PFSK-1 (cell line): ENCODE results near the gene RBP3.

ENCODE experiments used
- FOXP2 ChIP-seq: optimal IDR thresholded peaks from 2 replicates; pipeline ENCODE3; 2011; ENCODE audit warnings: borderline replicate concordance, control low read depth, inconsistent platforms; ENCODE audit not compliant: insufficient read depth; ENCODE audit errors: extremely low read length, extremely low read depth
- POLR2AphosphoS5 ChIP-seq: IDR thresholded peaks from 2 replicates; pipeline ENCODE4 v1.6.1; 2012; ENCODE audit warnings: low read depth, mild to moderate bottlenecking, control low read depth, low read length, moderate library complexity
- SIN3A ChIP-seq: IDR thresholded peaks from 2 replicates; pipeline ENCODE4 v1.6.1; 2012; ENCODE audit warnings: mild to moderate bottlenecking, low read length, moderate library complexity, borderline replicate concordance; ENCODE audit not compliant: insufficient read depth
- TAF1 ChIP-seq: IDR thresholded peaks from 2 replicates; pipeline ENCODE4 v1.6.1; 2012; ENCODE audit warnings: low read length, control low read depth, borderline replicate concordance; ENCODE audit not compliant: insufficient read depth
- TF ChIP-seq, protein P1 (sequence below), 2 experiments: IDR thresholded peaks; 2 replicates each; pipeline versions ENCODE4 v1.6.1 to v1.8.0; 2011 to 2012; ENCODE audit warnings: low read depth in 2 of 2, low read length in 2 of 2, control low read depth in 1 of 2, inconsistent platforms in 1 of 2, mild to moderate bottlenecking in 1 of 2, moderate library complexity in 1 of 2; ENCODE audit not compliant: insufficient read depth in 1 of 2

The RBP3 gene

DNA sequence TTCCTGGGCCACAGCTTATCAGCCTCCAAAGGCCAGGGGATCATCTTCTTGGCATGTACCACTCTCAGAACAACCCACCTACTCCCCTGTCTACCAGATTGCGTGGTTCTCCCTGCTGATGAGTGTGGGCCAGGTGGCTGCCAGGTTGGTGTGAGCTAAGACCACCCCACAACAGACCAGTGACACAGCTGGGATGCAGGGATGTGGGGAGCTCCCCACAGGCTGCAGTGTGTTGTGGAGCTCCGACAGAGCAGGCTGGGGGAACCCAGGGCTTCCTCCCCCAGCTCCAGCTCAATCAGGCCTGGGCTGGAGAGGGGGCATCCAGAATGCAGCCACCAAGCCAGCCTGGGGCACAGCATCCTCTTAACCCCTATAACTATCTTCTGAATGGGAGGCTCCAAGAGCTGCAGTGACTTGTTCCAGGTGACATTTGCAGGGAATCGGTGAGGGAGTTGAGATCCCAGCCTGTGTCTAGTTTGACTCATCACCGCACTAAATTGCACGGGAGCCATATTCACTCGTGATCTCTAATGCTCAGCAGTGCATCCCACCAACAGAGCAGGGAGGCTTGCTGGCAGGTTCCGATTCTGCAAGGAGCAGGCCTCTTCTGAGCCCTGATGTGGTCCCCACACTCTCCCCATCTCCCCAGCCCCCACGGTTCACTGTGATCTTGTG is 26.5 kb upstream of the RBP3 start:
- TF ChIP-seq TAF1 = no peak
- TF ChIP-seq POLR2AphosphoS5 = no peak
- TF ChIP-seq, protein P1, sequence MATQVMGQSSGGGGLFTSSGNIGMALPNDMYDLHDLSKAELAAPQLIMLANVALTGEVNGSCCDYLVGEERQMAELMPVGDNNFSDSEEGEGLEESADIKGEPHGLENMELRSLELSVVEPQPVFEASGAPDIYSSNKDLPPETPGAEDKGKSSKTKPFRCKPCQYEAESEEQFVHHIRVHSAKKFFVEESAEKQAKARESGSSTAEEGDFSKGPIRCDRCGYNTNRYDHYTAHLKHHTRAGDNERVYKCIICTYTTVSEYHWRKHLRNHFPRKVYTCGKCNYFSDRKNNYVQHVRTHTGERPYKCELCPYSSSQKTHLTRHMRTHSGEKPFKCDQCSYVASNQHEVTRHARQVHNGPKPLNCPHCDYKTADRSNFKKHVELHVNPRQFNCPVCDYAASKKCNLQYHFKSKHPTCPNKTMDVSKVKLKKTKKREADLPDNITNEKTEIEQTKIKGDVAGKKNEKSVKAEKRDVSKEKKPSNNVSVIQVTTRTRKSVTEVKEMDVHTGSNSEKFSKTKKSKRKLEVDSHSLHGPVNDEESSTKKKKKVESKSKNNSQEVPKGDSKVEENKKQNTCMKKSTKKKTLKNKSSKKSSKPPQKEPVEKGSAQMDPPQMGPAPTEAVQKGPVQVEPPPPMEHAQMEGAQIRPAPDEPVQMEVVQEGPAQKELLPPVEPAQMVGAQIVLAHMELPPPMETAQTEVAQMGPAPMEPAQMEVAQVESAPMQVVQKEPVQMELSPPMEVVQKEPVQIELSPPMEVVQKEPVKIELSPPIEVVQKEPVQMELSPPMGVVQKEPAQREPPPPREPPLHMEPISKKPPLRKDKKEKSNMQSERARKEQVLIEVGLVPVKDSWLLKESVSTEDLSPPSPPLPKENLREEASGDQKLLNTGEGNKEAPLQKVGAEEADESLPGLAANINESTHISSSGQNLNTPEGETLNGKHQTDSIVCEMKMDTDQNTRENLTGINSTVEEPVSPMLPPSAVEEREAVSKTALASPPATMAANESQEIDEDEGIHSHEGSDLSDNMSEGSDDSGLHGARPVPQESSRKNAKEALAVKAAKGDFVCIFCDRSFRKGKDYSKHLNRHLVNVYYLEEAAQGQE (IDR thresholded peaks at IDR 0.05; ENCODE audit: insufficient read depth in 1 of 2, low read depth in 2 of 2, low read length in 2 of 2) = no peak
- TF ChIP-seq FOXP2 = no peak
- TF ChIP-seq SIN3A = no peak

DNA sequence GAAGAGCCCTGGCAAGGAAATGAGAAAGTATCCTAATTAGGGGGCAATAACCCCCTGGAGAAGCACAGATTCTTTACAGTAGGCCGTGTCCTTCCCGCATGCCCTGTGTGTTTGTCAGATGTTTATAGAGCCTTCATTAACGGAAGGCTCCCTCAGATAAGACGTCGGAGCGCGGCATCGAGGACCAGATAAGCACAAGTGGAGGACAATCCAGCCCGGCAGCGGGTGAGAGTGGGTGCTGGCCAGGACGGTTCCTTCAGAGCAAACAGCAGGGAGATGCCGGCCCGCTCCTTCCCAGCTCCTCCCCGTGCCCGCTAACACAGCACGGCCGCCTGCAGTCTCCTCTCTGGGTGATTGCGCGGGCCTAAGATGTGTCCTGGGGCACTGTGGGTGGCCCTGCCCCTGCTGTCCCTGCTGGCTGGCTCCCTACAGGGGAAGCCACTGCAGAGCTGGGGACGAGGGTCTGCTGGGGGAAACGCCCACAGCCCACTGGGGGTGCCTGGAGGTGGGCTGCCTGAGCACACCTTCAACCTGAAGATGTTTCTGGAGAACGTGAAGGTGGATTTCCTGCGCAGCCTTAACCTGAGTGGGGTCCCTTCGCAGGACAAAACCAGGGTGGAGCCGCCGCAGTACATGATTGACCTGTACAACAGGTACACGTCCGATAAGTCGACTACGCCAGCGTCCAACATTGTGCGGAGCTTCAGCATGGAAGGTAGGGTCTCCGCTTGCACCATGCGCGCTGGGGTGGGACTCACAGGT is 25.7 kb upstream of the RBP3 start, which contains the start of gene GDF2:
GDF2 (plus strand) TSS at position 155 of the 762 bp plus-strand sequence; CDS start at position 370, 215 bp downstream.
- TF ChIP-seq POLR2AphosphoS5 = no peak
- TF ChIP-seq, protein P1 (IDR thresholded peaks at IDR 0.05; ENCODE audit: insufficient read depth in 1 of 2, low read depth in 2 of 2, low read length in 2 of 2) = no peak
- TF ChIP-seq TAF1 = no peak
- no peak for TF ChIP-seq FOXP2
- no peak for TF ChIP-seq SIN3A

DNA sequence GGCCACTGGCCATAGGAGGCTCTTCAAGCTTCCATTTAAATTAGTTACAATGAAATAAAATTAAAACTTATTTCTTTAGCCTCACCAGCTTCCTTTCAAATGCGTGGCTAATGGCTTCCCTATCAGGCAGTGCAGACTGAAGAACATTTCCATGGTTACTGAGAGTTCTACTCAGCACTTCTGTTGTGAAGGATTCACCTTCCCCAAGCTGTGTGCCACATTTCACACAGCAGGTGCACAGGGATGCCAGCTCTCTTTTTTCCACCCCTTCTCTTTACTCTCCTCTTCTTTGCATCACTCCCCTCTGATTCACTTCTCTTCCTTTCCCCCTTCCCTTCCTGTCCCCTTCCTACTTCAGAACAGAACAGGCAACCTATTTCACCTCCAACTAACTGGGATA is 25.1 kb upstream of the RBP3 start:
- TF ChIP-seq FOXP2 (no peak), TAF1 (no peak), SIN3A (no peak), POLR2AphosphoS5 (no peak)
- TF ChIP-seq, protein P1 (IDR thresholded peaks at IDR 0.05; ENCODE audit: insufficient read depth in 1 of 2, low read depth in 2 of 2, low read length in 2 of 2) = no peak

GRCh38 chr10:47323636-47324296 is 24.4 kb upstream of the RBP3 start:
- no peak for TF ChIP-seq SIN3A
- TF ChIP-seq FOXP2 = no peak
- TF ChIP-seq, protein P1 (IDR thresholded peaks at IDR 0.05; ENCODE audit: insufficient read depth in 1 of 2, low read depth in 2 of 2, low read length in 2 of 2) = no peak
- no peak for TF ChIP-seq TAF1
- TF ChIP-seq POLR2AphosphoS5 = no peak
